PC-3 (cell line): ENCODE measurements around the gene IFNA16. TPM values are rescaled to one million over a fixed set of nuclear protein-coding genes. Genes with fewer than 3 reads are reported as not detected.
"Not testable (repeated sequence)": the region's sequence is repeated elsewhere in the genome, so short reads cannot be mapped to it uniquely, and the experiment has no call there.

ENCODE experiments used
- ATAC-seq: fragments of 200-7000 bp; cut with Tn5 transposase; 2 replicates; pipeline ENCODE4 v1.9.1; 2020; ENCODE audit warnings: mild to moderate bottlenecking, moderate library complexity
- BruUV-seq: library from RNA; stranded (reverse); fragments of 400-500 nt; replicated peaks from 2 replicates; lab custom pipeline; 2021; lab: Mats Ljungman, UMichigan
- CTCF ChIA-PET: fragments of 300-600 bp; sonication (Branson Sonifier 250); formaldehyde crosslinking; loops from one replicate; lab custom pipeline; 2022; ENCODE audit warnings: antibody characterized with exemption; lab: Charles Lee
- POLR2A ChIA-PET: fragments of 300-600 bp; sonication (Branson Sonifier 250); formaldehyde crosslinking; loops from one replicate; lab custom pipeline; 2022; ENCODE audit warnings: antibody characterized with exemption; ENCODE audit not compliant: unreplicated experiment; lab: Charles Lee
- DNase-seq: peaks from one replicate; pipeline ENCODE4 v3.0.0-alpha.2; 2015
- H2AFZ ChIP-seq: fragments of 300-600 bp; sonication (generic); 2 replicates; pipeline ENCODE4 v1.6.0; 2016; ENCODE audit warnings: antibody characterized with exemption, low read length
- H3F3A ChIP-seq: fragments of 300-600 bp; sonication (generic); one replicate; pipeline ENCODE4 v1.6.0; 2017; ENCODE audit warnings: antibody characterized with exemption, low read length, control low read depth, mild to moderate bottlenecking; ENCODE audit not compliant: unreplicated experiment
- H3K27ac ChIP-seq: fragments of 300-600 bp; sonication (generic); 2 replicates; pipeline ENCODE4 v1.5.1; 2016; ENCODE audit warnings: mild to moderate bottlenecking, low read length
- H3K27me3 ChIP-seq: fragments of 300-600 bp; sonication (generic); 2 replicates; pipeline ENCODE4 v1.6.1; 2016; ENCODE audit warnings: low read length, mixed read lengths
- H3K36me3 ChIP-seq: fragments of 300-600 bp; sonication (generic); 2 replicates; pipeline ENCODE4 v1.6.1; 2016; ENCODE audit warnings: low read depth, mixed run types, low read length, mixed read lengths
- H3K4me1 ChIP-seq: fragments of 300-600 bp; sonication (generic); 2 replicates; pipeline ENCODE4 v1.5.1; 2016; ENCODE audit warnings: low read length; ENCODE audit not compliant: insufficient read depth
- H3K4me2 ChIP-seq: fragments of 300-600 bp; sonication (generic); 2 replicates; pipeline ENCODE4 v1.6.0; 2016; ENCODE audit warnings: low read length
- H3K4me3 ChIP-seq: fragments of 300-600 bp; sonication (generic); 2 replicates; pipeline ENCODE4 v1.5.1; 2016; ENCODE audit warnings: mild to moderate bottlenecking, low read length, mixed read lengths
- H3K79me2 ChIP-seq: fragments of 300-600 bp; sonication (generic); 2 replicates; pipeline ENCODE4 v1.6.1; 2017; ENCODE audit warnings: low read length, mixed read lengths
- H3K9ac ChIP-seq: fragments of 300-600 bp; sonication (generic); 2 replicates; pipeline ENCODE4 v1.6.0; 2016; ENCODE audit warnings: mild to moderate bottlenecking, low read length
- H3K9me2 ChIP-seq: fragments of 300-600 bp; sonication (generic); replicated peaks from 2 replicates; pipeline ENCODE4 v1.6.1; 2016; ENCODE audit warnings: mixed run types, low read length, mixed read lengths
- H3K9me3 ChIP-seq: fragments of 300-600 bp; sonication (generic); 2 replicates; pipeline ENCODE4 v1.6.1; 2016; ENCODE audit warnings: low read length, mixed read lengths
- H4K20me1 ChIP-seq: fragments of 300-600 bp; sonication (generic); 2 replicates; pipeline ENCODE4 v1.6.1; 2016; ENCODE audit warnings: low read length, mixed read lengths
- CTCF ChIP-seq: fragments of 300-600 bp; sonication (generic); conservative IDR thresholded peaks from 2 replicates; pipeline ENCODE4 v1.5.1; 2017; ENCODE audit warnings: antibody characterized with exemption, low read depth, mild to moderate bottlenecking, low read length
- EZH2 ChIP-seq: fragments of 300-600 bp; sonication (generic); IDR thresholded peaks from one replicate; pipeline ENCODE4 v1.6.1; 2017; ENCODE audit warnings: antibody characterized with exemption, mild to moderate bottlenecking, low read length; ENCODE audit not compliant: unreplicated experiment
- EZH2phosphoT487 ChIP-seq: fragments of 300-600 bp; sonication (generic); IDR thresholded peaks from 2 replicates; pipeline ENCODE4 v1.6.1; 2018; ENCODE audit warnings: mild to moderate bottlenecking, antibody characterized with exemption, low read length, borderline replicate concordance
- intact Hi-C: fragments of 100-400 bp; cut with micrococcal nuclease; formaldehyde crosslinking; loops from 2 replicates; pipeline ENCODE4 v1.9.0; 2023
- total RNA-seq: library from RNA; depleted of rRNA; stranded (reverse); fragments of >200 nt; gene quantifications from 2 replicates; pipeline ENCODE4 v1.2.3, GENCODE V29; 2014

The IFNA16 gene
- total RNA-seq, 1 experiment from 2014 or later = not detected

- H3K9ac ChIP-seq, H3F3A ChIP-seq, H3K27me3 ChIP-seq, H3K4me2 ChIP-seq, intact Hi-C loops, H3K36me3 ChIP-seq, BruUV-seq, H3K9me3 ChIP-seq, H3K79me2 ChIP-seq, H3K4me3 ChIP-seq, H2AFZ ChIP-seq, H3K27ac ChIP-seq, H3K4me1 ChIP-seq, POLR2A ChIA-PET, H3K9me2 ChIP-seq, H4K20me1 ChIP-seq: not testable (repeated sequence)
- peak; percentile 55 for TF ChIP-seq CTCF
- CTCF ChIA-PET = interaction anchor here (0.7 kb wide), 1 partner anchor 18 kb away, joined by 6 read pairs; no protein-coding TSS in a partner anchor
- DNase-seq = peak; percentile 23
- 0 out of 2 replicates have a peak, but pooled peaks have one; percentile 20 for ATAC-seq
Measured at GRCh38 chr9:21213411-21214326, 3.4 kb downstream of the IFNA16 start.

- H3K4me1 ChIP-seq, DNase-seq, H4K20me1 ChIP-seq, H3K9me3 ChIP-seq, intact Hi-C loops, H3K36me3 ChIP-seq, H3K79me2 ChIP-seq, CTCF ChIA-PET, POLR2A ChIA-PET, H3K4me3 ChIP-seq, H3K27me3 ChIP-seq, H2AFZ ChIP-seq, ATAC-seq, H3K9ac ChIP-seq, H3K4me2 ChIP-seq, H3K9me2 ChIP-seq, H3K27ac ChIP-seq, BruUV-seq, H3F3A ChIP-seq: not testable (repeated sequence)
Measured at GRCh38 chr9:21212160-21212559, 5.0 kb downstream of the IFNA16 start.

- CTCF ChIA-PET, intact Hi-C loops: not testable (repeated sequence)
Measured at GRCh38 chr9:21210782-21211181, 6.3 kb downstream of the IFNA16 start.

GRCh38 chr9:21210311-21210710, 6.8 kb downstream of the IFNA16 start:
- Histone ChIP-seq H3K79me2 (no peaks in the 10 kb centered on the region), H2AFZ (no peak overlapping the region), H3K9ac (no peak overlapping the region), H3K4me1 (no peaks in the 10 kb centered on the region), H4K20me1 (no peaks in the 10 kb centered on the region), H3K9me2 (no peaks in the 10 kb centered on the region), H3K36me3 (no peaks in the 10 kb centered on the region), H3K4me3 (no peak overlapping the region), H3K27me3 (no peaks in the 10 kb centered on the region), H3K27ac (no peak overlapping the region), H3K4me2 (no peak overlapping the region), H3K9me3 (no peaks in the 10 kb centered on the region), H3F3A (no peaks in the 10 kb centered on the region)
- CTCF ChIA-PET = no interaction called here
- no TSS peak for BruUV-seq
- POLR2A ChIA-PET = no interaction called here
- no peak for ATAC-seq
- intact Hi-C loops = no loop called here
- TF ChIP-seq EZH2phosphoT487 (no peak), CTCF (no peak), EZH2 (no peak)
- no peak for DNase-seq

More at GRCh38 chr9:21210782-21211181, 6.3 kb downstream of the IFNA16 start:
- H3K9me2 ChIP-seq, H3K27ac ChIP-seq, H3K4me1 ChIP-seq, H3F3A ChIP-seq, H3K79me2 ChIP-seq, BruUV-seq, H3K9me3 ChIP-seq, ATAC-seq, DNase-seq, H3K36me3 ChIP-seq, H3K9ac ChIP-seq, H4K20me1 ChIP-seq, POLR2A ChIA-PET, H3K27me3 ChIP-seq, H2AFZ ChIP-seq, H3K4me2 ChIP-seq, H3K4me3 ChIP-seq: not testable (repeated sequence)

- H3K27me3 ChIP-seq, H3K4me3 ChIP-seq, H3K27ac ChIP-seq, H2AFZ ChIP-seq, H3K9me3 ChIP-seq, ATAC-seq, H3K4me1 ChIP-seq, H3K36me3 ChIP-seq, H3K79me2 ChIP-seq, H4K20me1 ChIP-seq, H3K4me2 ChIP-seq, DNase-seq, H3K9me2 ChIP-seq, CTCF ChIA-PET, BruUV-seq, H3F3A ChIP-seq, intact Hi-C loops, H3K9ac ChIP-seq, POLR2A ChIA-PET: not testable (repeated sequence)
Measured at GRCh38 chr9:21207043-21207442, 10.1 kb downstream of the IFNA16 start, which contains the start of gene IFNA10. TSS of gene IFNA10 (minus strand) at chr9:21207143. CDS start at chr9:21207097, 46 bp downstream.
